Cardiac fibroblast (primary cell): ENCODE data around the gene PITX1.

Source experiments
- DNase-seq, 2 donors: peaks; one replicate each; pipeline versions ENCODE4 v3.0.0 to v3.0.0-alpha.2; 2010; ENCODE audit warnings: low read depth in 2 of 2
- H3K4me3 ChIP-seq, 2 donors: replicated peaks in 1 of 2; 1 replicate in 1 of 2; 2 replicates in 1 of 2; pipeline ENCODE4 v1.5.1; 2011; ENCODE audit warnings: low read depth in 2 of 2, low read length in 2 of 2, mild to moderate bottlenecking in 2 of 2, moderate library complexity in 1 of 2
- CTCF ChIP-seq: IDR thresholded peaks from one replicate; pipeline ENCODE4 v1.5.1; 2011; ENCODE audit warnings: low read depth, mild to moderate bottlenecking, low read length, inconsistent platforms

The PITX1 gene

GRCh38 chr5:135039271-135040033, 5.4 kb upstream of the PITX1 start:
- no peak overlapping the region for H3K4me3 ChIP-seq
- DNase-seq = no peak
- no peak for TF ChIP-seq CTCF

- no peak overlapping the region for H3K4me3 ChIP-seq
- TF ChIP-seq CTCF = no peak
- no peak for DNase-seq
These were observed 4.8 kb upstream of the PITX1 start for GRCh38 chr5:135038813-135039270.

GRCh38 chr5:135038205-135038812, 4.3 kb upstream of the PITX1 start:
- no peak overlapping the region for H3K4me3 ChIP-seq
- TF ChIP-seq CTCF = no peak
- no peak for DNase-seq

- DNase-seq = no peak
- no peak for TF ChIP-seq CTCF
These were observed 3.6 kb upstream of the PITX1 start for GRCh38 chr5:135037519-135038204.

GRCh38 chr5:135036405-135036804, 2.4 kb upstream of the PITX1 start:
- H3K4me3 ChIP-seq = no peak overlapping the region
- TF ChIP-seq CTCF = no peak
- no peak for DNase-seq

More at GRCh38 chr5:135037519-135038204, 3.6 kb upstream of the PITX1 start:
- no peak overlapping the region for H3K4me3 ChIP-seq

GRCh38 chr5:135035678-135036030, 1.6 kb upstream of the PITX1 start:
- TF ChIP-seq CTCF = no peak
- no peak overlapping the region for H3K4me3 ChIP-seq
- no peak for DNase-seq
